HCT116 (cell line): ENCODE measurements around the gene HBA1. TPM values are rescaled to one million over a fixed set of nuclear protein-coding genes. Genes with fewer than 3 reads are reported as not detected.

Experiments
- ATAC-seq: fragments of 200-7000 bp; cut with Tn5 transposase; 2 replicates; pipeline ENCODE4 v1.9.1; 2020; ENCODE audit warnings: mild to moderate bottlenecking, moderate library complexity
- BruUV-seq: library from RNA; stranded (reverse); fragments of 400-500 nt; replicated peaks from 2 replicates; lab custom pipeline; 2021; lab: Mats Ljungman, UMichigan
- CTCF ChIA-PET: fragments of 300-600 bp; sonication (Branson Sonifier 250); formaldehyde crosslinking; loops from one replicate; lab custom pipeline; 2021; ENCODE audit warnings: antibody characterized with exemption; lab: Charles Lee
- POLR2A ChIA-PET: fragments of 300-600, 350-600 bp; sonication (Branson Sonifier 250); formaldehyde crosslinking; loops from one replicate; lab custom pipeline; 2021; ENCODE audit warnings: antibody characterized with exemption; lab: Charles Lee
- RAD21 ChIA-PET, 2 experiments: fragments of 300-600 bp; sonication (Branson Sonifier 250); formaldehyde crosslinking; loops; one replicate each; lab custom pipeline; 2023; ENCODE audit warnings: low total read pairs in 2 of 2; ENCODE audit not compliant: uncharacterized antibody in 2 of 2, unreplicated experiment in 2 of 2, low non-redundant PET in 1 of 2; lab: Charles Lee
- DNase-seq: peaks from one replicate; pipeline ENCODE4 v3.0.0-alpha.2; 2010; ENCODE audit warnings: low read depth, low spot score
- H2AFZ ChIP-seq: fragments of 200-600 bp; shearing (Covaris generic), sonication (generic); 2 replicates; pipeline ENCODE4 v1.6.1; 2017; ENCODE audit warnings: low read depth, mixed run types, mixed read lengths, antibody characterized with exemption, low read length; ENCODE audit not compliant: poor library complexity, severe bottlenecking
- H3K27ac ChIP-seq: 2 replicates; pipeline ENCODE4 v1.5.1; 2012; ENCODE audit warnings: low read depth, low read length
- H3K27me3 ChIP-seq: fragments of 200-600 bp; sonication (generic); 2 replicates; pipeline ENCODE4 v1.6.1; 2016; ENCODE audit warnings: mixed run types, low read length, mixed read lengths; ENCODE audit not compliant: insufficient read depth
- H3K36me3 ChIP-seq, 2 experiments: fragments of 200-500 bp in 1 of 2; fragments of 200-600 bp in 1 of 2; sonication (Bioruptor generic) in 1 of 2; sonication (generic) in 1 of 2; 2 replicates each; pipeline versions ENCODE4 v1.5.1 to v1.6.1; 2014 to 2016; ENCODE audit warnings: low read length in 2 of 2, inconsistent platforms in 1 of 2, mixed read lengths in 1 of 2, mixed run types in 1 of 2; ENCODE audit not compliant: insufficient read depth in 2 of 2, control insufficient read depth in 1 of 2
- H3K4me1 ChIP-seq, 2 experiments: fragments of 200-600 bp in 1 of 2; sonication (generic) in 1 of 2; 2 replicates each; pipeline versions ENCODE4 v1.5.1 to v1.6.1; 2012 to 2017; ENCODE audit warnings: low read length in 2 of 2, inconsistent platforms in 1 of 2, mild to moderate bottlenecking in 1 of 2, mixed read lengths in 1 of 2, mixed run types in 1 of 2, moderate library complexity in 1 of 2; ENCODE audit not compliant: insufficient read depth in 2 of 2, control insufficient read depth in 1 of 2
- H3K4me2 ChIP-seq: fragments of 200-600 bp; sonication (generic); 2 replicates; pipeline ENCODE4 v1.6.1; 2017; ENCODE audit warnings: mixed run types, low read length, mixed read lengths
- H3K4me3 ChIP-seq, 2 experiments: fragments of 200-600 bp in 1 of 2; sonication (generic) in 1 of 2; replicated peaks in 1 of 2; 2 replicates each; pipeline ENCODE4 v1.5.1; 2011 to 2016; ENCODE audit warnings: low read length in 2 of 2, control low read depth in 1 of 2, low read depth in 1 of 2, mild to moderate bottlenecking in 1 of 2, mixed read lengths in 1 of 2, mixed run types in 1 of 2
- H3K79me2 ChIP-seq: fragments of 200-600 bp; sonication (generic); 2 replicates; pipeline ENCODE4 v1.6.1; 2017; ENCODE audit warnings: mild to moderate bottlenecking, mixed run types, low read length, moderate library complexity, mixed read lengths; ENCODE audit not compliant: insufficient read depth
- H3K9ac ChIP-seq: fragments of 200-600 bp; sonication (generic); 2 replicates; pipeline ENCODE4 v1.6.1; 2016; ENCODE audit warnings: low read length, mixed read lengths
- H3K9me2 ChIP-seq: fragments of 200-600 bp; sonication (generic), shearing (Covaris generic); 2 replicates; pipeline ENCODE4 v1.6.1; 2017; ENCODE audit warnings: mixed run types, mild to moderate bottlenecking, moderate library complexity; ENCODE audit not compliant: insufficient read depth
- H3K9me3 ChIP-seq, 2 experiments: fragments of 200-500 bp in 1 of 2; fragments of 200-600 bp in 1 of 2; sonication (Bioruptor generic) in 1 of 2; sonication (generic) in 1 of 2; 2 replicates each; pipeline ENCODE4 v1.6.1; 2014 to 2017; ENCODE audit warnings: low read length in 2 of 2, mixed read lengths in 2 of 2, inconsistent platforms in 1 of 2, low read depth in 1 of 2, mild to moderate bottlenecking in 1 of 2, mixed run types in 1 of 2, moderate library complexity in 1 of 2; ENCODE audit not compliant: control insufficient read depth in 1 of 2, insufficient read depth in 1 of 2
- H4K20me1 ChIP-seq: fragments of 200-600 bp; sonication (generic), shearing (Covaris generic); 2 replicates; pipeline ENCODE4 v1.6.1; 2017; ENCODE audit warnings: mixed run types, mild to moderate bottlenecking, moderate library complexity; ENCODE audit not compliant: insufficient read depth
- CBX3 ChIP-seq: IDR thresholded peaks from 2 replicates; pipeline ENCODE4 v1.6.1; 2012; ENCODE audit warnings: low read depth
- CEBPB ChIP-seq: IDR thresholded peaks from 2 replicates; pipeline ENCODE4 v1.6.1; 2012; ENCODE audit warnings: low read depth
- EGR1 ChIP-seq: IDR thresholded peaks from 2 replicates; pipeline ENCODE4 v1.6.1; 2012; ENCODE audit warnings: low read depth
- ELF1 ChIP-seq: IDR thresholded peaks from 2 replicates; pipeline ENCODE4 v1.6.1; 2012; ENCODE audit warnings: low read depth, borderline replicate concordance
- EZH2 ChIP-seq: fragments of 200-600 bp; sonication (generic); IDR thresholded peaks from 2 replicates; pipeline ENCODE4 v1.6.1; 2017; ENCODE audit warnings: antibody characterized with exemption, mixed run types
- FOSL1 ChIP-seq: IDR thresholded peaks from 2 replicates; pipeline ENCODE4 v1.6.1; 2012; ENCODE audit warnings: low read depth
- JUND ChIP-seq: IDR thresholded peaks from 2 replicates; pipeline ENCODE4 v1.6.1; 2012
- POLR2A ChIP-seq: IDR thresholded peaks from 2 replicates; pipeline ENCODE4 v1.7.0; 2011; ENCODE audit warnings: borderline replicate concordance; ENCODE audit not compliant: insufficient read depth, insufficient read length; ENCODE audit errors: extremely low read depth
- RAD21 ChIP-seq: IDR thresholded peaks from 2 replicates; pipeline ENCODE4 v1.6.1; 2012; ENCODE audit warnings: low read depth, mild to moderate bottlenecking
- SIN3A ChIP-seq: IDR thresholded peaks from 2 replicates; pipeline ENCODE4 v1.6.1; 2012; ENCODE audit warnings: low read depth
- SP1 ChIP-seq: IDR thresholded peaks from 2 replicates; pipeline ENCODE4 v1.6.1; 2012; ENCODE audit warnings: low read depth
- SRF ChIP-seq: IDR thresholded peaks from 2 replicates; pipeline ENCODE4 v1.6.1; 2012; ENCODE audit warnings: low read depth
- TCF7L2 ChIP-seq: IDR thresholded peaks from 2 replicates; pipeline ENCODE4 v1.7.0; 2011; ENCODE audit warnings: borderline replicate concordance, inconsistent platforms; ENCODE audit not compliant: insufficient read depth, insufficient read length; ENCODE audit errors: extremely low read depth
- YY1 ChIP-seq: IDR thresholded peaks from 2 replicates; pipeline ENCODE4 v1.6.1; 2011; ENCODE audit warnings: low read length, low read depth, moderate library complexity, mild to moderate bottlenecking; ENCODE audit not compliant: insufficient replicate concordance; ENCODE audit errors: extremely low read depth
- ZFX ChIP-seq: fragments of 450-650 bp; IDR thresholded peaks from 2 replicates; pipeline ENCODE4 v1.6.1; 2017
- ZNF274 ChIP-seq: fragments of 200-500 bp; sonication (Bioruptor generic); IDR thresholded peaks from 2 replicates; pipeline ENCODE4 v1.6.1; 2014; ENCODE audit warnings: mild to moderate bottlenecking, low read depth, low read length, inconsistent platforms
- intact Hi-C: fragments of 100-400 bp; cut with micrococcal nuclease; formaldehyde crosslinking; loops from 2 replicates; pipeline ENCODE4 v1.10.0; 2022
- total RNA-seq: library from RNA; stranded (reverse); gene quantifications from one replicate; pipeline ENCODE4 v1.2.1, GENCODE V29; 2021; ENCODE audit not compliant: unreplicated experiment
- TF ChIP-seq, protein P1 (sequence below): IDR thresholded peaks from 2 replicates; pipeline ENCODE4 v1.6.1; 2012
- TF ChIP-seq, protein P2 (sequence below): IDR thresholded peaks from 2 replicates; pipeline ENCODE4 v1.6.1; 2011; ENCODE audit warnings: mild to moderate bottlenecking, low read length, moderate library complexity; ENCODE audit not compliant: insufficient replicate concordance; ENCODE audit errors: extremely low read depth
- TF ChIP-seq, protein P3 (sequence below): IDR thresholded peaks from 2 replicates; pipeline ENCODE4 v1.6.1; 2012

The HBA1 gene
- total RNA-seq, 1 experiment from 2014 or later: 4.9 TPM

DNA sequence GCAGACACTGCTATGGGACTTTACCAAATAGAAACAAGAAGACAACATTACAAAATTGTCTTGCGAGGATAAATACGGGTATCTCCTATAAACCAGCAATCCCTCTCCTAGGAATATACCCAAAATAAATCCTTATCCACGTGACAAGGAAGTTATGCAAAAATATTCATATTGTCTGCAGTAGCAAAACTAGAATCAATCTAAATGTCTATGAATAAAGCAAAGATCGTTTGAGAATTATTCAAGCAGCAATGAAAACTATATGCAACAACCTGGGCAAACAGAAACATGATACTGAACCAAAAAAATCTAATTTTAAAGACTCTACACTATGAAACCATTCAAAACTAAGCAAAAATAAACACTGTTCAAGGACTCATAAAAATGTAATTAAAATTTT lies 43.5 kb downstream of the HBA1 start:
- H3K27me3 ChIP-seq: no peaks in the 10 kb centered on the region
- ChIA-PET RAD21 (no interaction called here), CTCF (no interaction called here), POLR2A (no interaction called here)
- BruUV-seq: no TSS peak
- no peaks in the 10 kb centered on the region for H3K4me1 ChIP-seq
- H3K4me3 ChIP-seq: no peak overlapping the region
- ATAC-seq (no peak), DNase-seq (no peak)
- intact Hi-C loops: no loop called here
- no peak for TF ChIP-seq ZNF274
- TF ChIP-seq, protein P1, sequence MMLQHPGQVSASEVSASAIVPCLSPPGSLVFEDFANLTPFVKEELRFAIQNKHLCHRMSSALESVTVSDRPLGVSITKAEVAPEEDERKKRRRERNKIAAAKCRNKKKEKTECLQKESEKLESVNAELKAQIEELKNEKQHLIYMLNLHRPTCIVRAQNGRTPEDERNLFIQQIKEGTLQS: no peak
- no peak for TF ChIP-seq YY1
- no peak for TF ChIP-seq SP1
- TF ChIP-seq CBX3: no peak
- no peak for TF ChIP-seq TCF7L2
- TF ChIP-seq, protein P2, sequence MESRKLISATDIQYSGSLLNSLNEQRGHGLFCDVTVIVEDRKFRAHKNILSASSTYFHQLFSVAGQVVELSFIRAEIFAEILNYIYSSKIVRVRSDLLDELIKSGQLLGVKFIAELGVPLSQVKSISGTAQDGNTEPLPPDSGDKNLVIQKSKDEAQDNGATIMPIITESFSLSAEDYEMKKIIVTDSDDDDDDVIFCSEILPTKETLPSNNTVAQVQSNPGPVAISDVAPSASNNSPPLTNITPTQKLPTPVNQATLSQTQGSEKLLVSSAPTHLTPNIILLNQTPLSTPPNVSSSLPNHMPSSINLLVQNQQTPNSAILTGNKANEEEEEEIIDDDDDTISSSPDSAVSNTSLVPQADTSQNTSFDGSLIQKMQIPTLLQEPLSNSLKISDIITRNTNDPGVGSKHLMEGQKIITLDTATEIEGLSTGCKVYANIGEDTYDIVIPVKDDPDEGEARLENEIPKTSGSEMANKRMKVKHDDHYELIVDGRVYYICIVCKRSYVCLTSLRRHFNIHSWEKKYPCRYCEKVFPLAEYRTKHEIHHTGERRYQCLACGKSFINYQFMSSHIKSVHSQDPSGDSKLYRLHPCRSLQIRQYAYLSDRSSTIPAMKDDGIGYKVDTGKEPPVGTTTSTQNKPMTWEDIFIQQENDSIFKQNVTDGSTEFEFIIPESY: no peak
- TF ChIP-seq EGR1: no peak
- TF ChIP-seq ZFX: no peak
- no peak for TF ChIP-seq EZH2
- TF ChIP-seq SIN3A: no peak
- no peak for TF ChIP-seq ELF1
- TF ChIP-seq CEBPB: no peak
- TF ChIP-seq FOSL1: no peak
- TF ChIP-seq, protein P3, sequence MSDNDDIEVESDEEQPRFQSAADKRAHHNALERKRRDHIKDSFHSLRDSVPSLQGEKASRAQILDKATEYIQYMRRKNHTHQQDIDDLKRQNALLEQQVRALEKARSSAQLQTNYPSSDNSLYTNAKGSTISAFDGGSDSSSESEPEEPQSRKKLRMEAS: no peak
- no peak for TF ChIP-seq RAD21
- TF ChIP-seq SRF: no peak
- no peak for TF ChIP-seq JUND
- no peak for TF ChIP-seq POLR2A
- peaks cover 54% of the 10 kb centered on the region for H3K79me2 ChIP-seq
- no peaks in the 10 kb centered on the region for H3K9me2 ChIP-seq
- no peaks in the 10 kb centered on the region for H4K20me1 ChIP-seq
- no peak overlapping the region for H2AFZ ChIP-seq
- H3K4me2 ChIP-seq: no peak overlapping the region
- no peaks in the 10 kb centered on the region for H3K9me3 ChIP-seq
- H3K36me3 ChIP-seq: peaks cover 5% of the 10 kb centered on the region in 2 experiments; a peak in 2 of 4 replicates
- no peak overlapping the region for H3K9ac ChIP-seq
- no peak overlapping the region for H3K27ac ChIP-seq

Other genes with a start within 250 kb of the HBA1 start
- gene POLR3K, start 123.1 kb upstream of the HBA1 start, total RNA-seq: 22.7 TPM
- 24.5 TPM for gene SNRNP25, start 122.9 kb upstream of the HBA1 start, total RNA-seq
- 19.8 TPM for gene RHBDF1, start 104.0 kb upstream of the HBA1 start, total RNA-seq
- gene MPG, start 98.5 kb upstream of the HBA1 start, total RNA-seq: 32.6 TPM
- gene NPRL3, start 38.0 kb upstream of the HBA1 start, total RNA-seq: 32.0 TPM
- gene HBZ, start 24.0 kb upstream of the HBA1 start, total RNA-seq: not detected
- gene HBM, start 10.7 kb upstream of the HBA1 start, total RNA-seq: not detected
- 3.0 TPM for gene HBA2, start 3.8 kb upstream of the HBA1 start, total RNA-seq
- gene HBQ1, start 3.8 kb downstream of the HBA1 start, total RNA-seq: not detected
- 50.5 TPM for gene LUC7L, start 52.8 kb downstream of the HBA1 start, total RNA-seq
- gene FAM234A, start 58.1 kb downstream of the HBA1 start, total RNA-seq: 36.4 TPM
- not detected for gene RGS11, start 99.3 kb downstream of the HBA1 start, total RNA-seq
- gene ARHGDIG, start 103.9 kb downstream of the HBA1 start, total RNA-seq: not detected
- 0.93 TPM for gene PDIA2, start 106.5 kb downstream of the HBA1 start, total RNA-seq
- 20.2 TPM for gene AXIN1, start 176.0 kb downstream of the HBA1 start, total RNA-seq
- gene MRPL28, start 193.9 kb downstream of the HBA1 start, total RNA-seq: 61.4 TPM
- 35.4 TPM for gene PGAP6, start 205.3 kb downstream of the HBA1 start, total RNA-seq
- gene NME4, start 220.5 kb downstream of the HBA1 start, total RNA-seq: 68.2 TPM
- gene DECR2, start 225.2 kb downstream of the HBA1 start, total RNA-seq: 17.1 TPM
- gene RAB11FIP3, start 249.0 kb downstream of the HBA1 start, total RNA-seq: 12.8 TPM